Vagina (tissue), 2 donors: ENCODE measurements around the gene NFKBIZ. TPM values are rescaled to one million over a fixed set of nuclear protein-coding genes. Genes with fewer than 3 reads are reported as not detected.
A peak's percentile ranks its signal among the peaks of the same experiment; 100 is the strongest.

Experiments
- DNase-seq, 2 donors: peaks; one replicate each; pipeline ENCODE4 v3.0.0-alpha.2; 2017; ENCODE audit errors: extremely low spot score in 2 of 2
- H3K27ac ChIP-seq: fragments of 200-600 bp; sonication (generic); one replicate; pipeline ENCODE4 v1.5.1; 2019
- H3K27me3 ChIP-seq: fragments of 200-600 bp; sonication (generic); one replicate; pipeline ENCODE4 v1.5.1; 2019
- H3K36me3 ChIP-seq, 2 donors: fragments of 200-600 bp; sonication (generic); one replicate each; pipeline ENCODE4 v1.5.1; 2017 to 2019
- H3K4me1 ChIP-seq: fragments of 200-600 bp; sonication (generic); one replicate; pipeline ENCODE4 v1.5.1; 2019
- H3K4me3 ChIP-seq, 2 donors: fragments of 200-600 bp; sonication (generic); 1 replicate in 1 of 2; 2 replicates in 1 of 2; pipeline ENCODE4 v1.5.1; 2016 to 2019
- H3K9me3 ChIP-seq: fragments of 200-600 bp; sonication (generic); one replicate; pipeline ENCODE4 v1.5.1; 2019
- CTCF ChIP-seq, 3 experiments: fragments of 450-650 bp in 2 of 3; fragments of 200-600 bp in 1 of 3; sonication (generic) in 1 of 3; IDR thresholded peaks; one replicate each; pipeline ENCODE4 v1.5.1; 2017 to 2019; ENCODE audit warnings: antibody characterized with exemption in 3 of 3, mild to moderate bottlenecking in 2 of 3, moderate library complexity in 2 of 3
- POLR2A ChIP-seq, 2 donors: fragments of 450-650 bp; IDR thresholded peaks; one replicate each; pipeline ENCODE4 v1.6.1; 2017; ENCODE audit warnings: antibody characterized with exemption in 2 of 2, mild to moderate bottlenecking in 2 of 2, moderate library complexity in 2 of 2
- POLR2AphosphoS5 ChIP-seq, 2 donors: sonication (generic); formaldehyde crosslinking; IDR thresholded peaks; one replicate each; pipeline ENCODE4 v1.9.0; 2017; ENCODE audit warnings: antibody characterized with exemption in 2 of 2, mild to moderate bottlenecking in 2 of 2, low read depth in 1 of 2; ENCODE audit not compliant: insufficient read depth in 1 of 2
- intact Hi-C: fragments of 100-400 bp; cut with DNase I; formaldehyde crosslinking; loops from one replicate; pipeline ENCODE4 v1.15.1; 2023
- total RNA-seq: library from RNA; depleted of rRNA; stranded (reverse); fragments of >200 nt; gene quantifications from one replicate; pipeline ENCODE4 v1.2.3, GENCODE V29; 2016

The NFKBIZ gene
- 136 TPM for total RNA-seq

- peak within 1 kb of the TSS; percentile 99 for H3K27ac ChIP-seq
- intact Hi-C loops: loop anchor here (2.0 kb wide), 1 partner anchor 22 kb away; no protein-coding TSS in a partner anchor
- no peaks in the 10 kb centered on the region for H3K9me3 ChIP-seq
- DNase-seq: peak in 1 of 2 donors; percentile 98
- H3K4me3 ChIP-seq: peak within 1 kb of the TSS; percentile 65 to 91
- H3K36me3 ChIP-seq: peaks cover 0 to 20% of the 10 kb centered on the region in 2 donors
- peaks cover 25% of the 10 kb centered on the region for H3K4me1 ChIP-seq
- no peaks in the 10 kb centered on the region for H3K27me3 ChIP-seq
- TF ChIP-seq POLR2A (IDR thresholded peaks at IDR 0.05) (peak; percentile 33 to 96), CTCF (IDR thresholded peaks at IDR 0.05) (no peak), POLR2AphosphoS5 (IDR thresholded peaks at IDR 0.05; ENCODE audit: insufficient read depth in 1 of 2, low read depth in 1 of 2) (peak in 1 of 2 donors; percentile 49)
Observed at GRCh38 chr3:101848754-101849713, at the start of gene NFKBIZ. Gene NFKBIZ (plus strand): TSS chr3:101849514. CDS start chr3:101849629, 115 bp downstream.

GRCh38 chr3:101801174-101801573 lies 48.1 kb upstream of the NFKBIZ start:
- Histone ChIP-seq H3K9me3 (no peaks in the 10 kb centered on the region), H3K4me3 (no peak overlapping the region), H3K27me3 (no peaks in the 10 kb centered on the region), H3K4me1 (no peaks in the 10 kb centered on the region), H3K27ac (no peak overlapping the region), H3K36me3 (peaks cover 0 to 12% of the 10 kb centered on the region in 2 donors)
- no peak for DNase-seq
- TF ChIP-seq POLR2A (IDR thresholded peaks at IDR 0.05) (no peak), POLR2AphosphoS5 (IDR thresholded peaks at IDR 0.05; ENCODE audit: insufficient read depth in 1 of 2, low read depth in 1 of 2) (no peak)
- intact Hi-C loops: no loop called here

GRCh38 chr3:101802179-101802578 lies 47.1 kb upstream of the NFKBIZ start:
- Histone ChIP-seq H3K9me3 (no peaks in the 10 kb centered on the region), H3K4me3 (no peak overlapping the region), H3K27ac (no peak overlapping the region), H3K36me3 (peaks cover 0 to 12% of the 10 kb centered on the region in 2 donors), H3K4me1 (no peaks in the 10 kb centered on the region), H3K27me3 (no peaks in the 10 kb centered on the region)
- TF ChIP-seq POLR2A (IDR thresholded peaks at IDR 0.05): no peak
- TF ChIP-seq CTCF (IDR thresholded peaks at IDR 0.05): no peak
- TF ChIP-seq POLR2AphosphoS5 (IDR thresholded peaks at IDR 0.05; ENCODE audit: insufficient read depth in 1 of 2, low read depth in 1 of 2): no peak
- no peak for DNase-seq
- intact Hi-C loops: no loop called here

- no peak for TF ChIP-seq POLR2A (IDR thresholded peaks at IDR 0.05)
- peak in 1 of 2 donors; percentile 38 for TF ChIP-seq POLR2AphosphoS5 (IDR thresholded peaks at IDR 0.05; ENCODE audit: insufficient read depth in 1 of 2, low read depth in 1 of 2)
- peak; percentile 41 to 79 (median 65) for TF ChIP-seq CTCF (IDR thresholded peaks at IDR 0.05)
- no peak for DNase-seq
- peaks cover 0 to 12% of the 10 kb centered on the region in 2 donors for H3K36me3 ChIP-seq
- H3K9me3 ChIP-seq: no peaks in the 10 kb centered on the region
- H3K4me3 ChIP-seq: no peak overlapping the region
- intact Hi-C loops: no loop called here
- H3K27ac ChIP-seq: no peak overlapping the region
- no peaks in the 10 kb centered on the region for H3K4me1 ChIP-seq
- no peaks in the 10 kb centered on the region for H3K27me3 ChIP-seq
Observed at GRCh38 chr3:101803173-101803782, 46.0 kb upstream of the NFKBIZ start.

- intact Hi-C loops: no loop called here
- Histone ChIP-seq H3K4me3 (no peak overlapping the region), H3K36me3 (peaks cover 0 to 12% of the 10 kb centered on the region in 2 donors), H3K27ac (no peak overlapping the region), H3K27me3 (no peaks in the 10 kb centered on the region), H3K4me1 (peaks cover 2% of the 10 kb centered on the region), H3K9me3 (no peaks in the 10 kb centered on the region)
- no peak for DNase-seq
- TF ChIP-seq CTCF (IDR thresholded peaks at IDR 0.05) (no peak), POLR2A (IDR thresholded peaks at IDR 0.05) (no peak), POLR2AphosphoS5 (IDR thresholded peaks at IDR 0.05; ENCODE audit: insufficient read depth in 1 of 2, low read depth in 1 of 2) (no peak)
Observed at GRCh38 chr3:101803939-101804338, 45.4 kb upstream of the NFKBIZ start.
